ENCODE measurements around the gene MYL6B. TPM values are rescaled to one million over a fixed set of nuclear protein-coding genes. Genes with fewer than 3 reads are reported as not detected.

Gene MYL6B
- total RNA-seq, 2 experiments from 2014 or later, result 56.6 to 77.6 TPM

DNA sequence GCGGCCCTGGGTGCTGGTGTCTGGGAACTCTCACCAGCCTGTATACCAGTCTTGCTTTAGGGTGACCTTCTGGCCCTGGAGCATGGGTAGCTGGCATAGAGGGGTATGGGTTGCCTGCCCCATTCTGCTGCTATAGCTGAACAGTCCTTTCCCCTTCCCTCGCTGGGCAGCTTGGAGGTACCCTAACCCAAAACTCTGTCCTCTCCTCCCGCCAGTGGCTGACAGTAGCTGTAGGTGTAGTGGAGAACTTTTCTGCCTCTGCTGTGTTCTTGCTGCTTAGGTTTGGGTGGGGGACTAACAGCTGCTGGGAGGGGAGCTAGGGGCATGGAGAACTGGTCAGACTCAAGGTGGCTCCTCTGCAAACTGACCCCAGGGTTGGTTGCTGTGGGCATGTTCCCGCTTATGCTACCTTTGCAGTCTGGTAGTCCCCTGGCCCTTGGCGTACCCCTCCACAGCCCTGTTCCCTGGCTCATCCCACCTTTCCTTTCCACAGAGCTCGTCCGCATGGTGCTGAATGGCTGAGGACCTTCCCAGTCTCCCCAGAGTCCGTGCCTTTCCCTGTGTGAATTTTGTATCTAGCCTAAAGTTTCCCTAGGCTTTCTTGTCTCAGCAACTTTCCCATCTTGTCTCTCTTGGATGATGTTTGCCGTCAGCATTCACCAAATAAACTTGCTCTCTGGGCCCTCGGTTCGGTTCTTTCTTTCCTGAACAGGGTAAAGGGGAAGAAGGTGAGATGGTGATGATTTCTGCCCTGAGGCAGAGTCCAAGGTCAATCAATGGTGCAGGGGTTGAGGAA lies 8.7 kb downstream of the MYL6B start:
- no TSS peak for BruUV-seq (replicated peaks)
- intact Hi-C loops (cut with micrococcal nuclease; ENCODE audit: unreplicated experiment), result no loop called here
- Histone ChIP-seq H3K79me2 (ENCODE audit: insufficient read depth, low read depth, low read length) (peaks cover 30% of the 10 kb centered on the region), H3K36me3 (ENCODE audit: insufficient read depth, low read length) (peaks cover 75% of the 10 kb centered on the region), H3K4me3 (ENCODE audit: low read depth, low read length, poor library complexity, severe bottlenecking) (peak overlapping the region; percentile 98), H3K9me2 (ENCODE audit: insufficient read depth, low read length) (no peaks in the 10 kb centered on the region), H3K9me3 (ENCODE audit: low read length) (no peaks in the 10 kb centered on the region), H2AFZ (ENCODE audit: low read length) (no peak overlapping the region), H4K20me1 (ENCODE audit: insufficient read depth, low read length) (peaks cover 9% of the 10 kb centered on the region; the same call in 1 of the 2 replicates), H3K4me2 (ENCODE audit: low read length) (peak overlapping the region; percentile 98), H3K27ac (ENCODE audit: low read depth, low read length, poor library complexity, severe bottlenecking) (peak overlapping the region; percentile 68), H3K4me1 (ENCODE audit: insufficient read depth, low read length, poor library complexity, severe bottlenecking) (peaks cover 32% of the 10 kb centered on the region)
- POLR2A ChIA-PET, result interaction anchor here (0.8 to 1.9 kb wide), 4 partner anchors 15 to 44 kb away, joined by 3 to 4 read pairs (median 3); no protein-coding TSS in a partner anchor
- DNase-seq (ENCODE audit: low spot score), result no peak
- TF ChIP-seq, protein P1, sequence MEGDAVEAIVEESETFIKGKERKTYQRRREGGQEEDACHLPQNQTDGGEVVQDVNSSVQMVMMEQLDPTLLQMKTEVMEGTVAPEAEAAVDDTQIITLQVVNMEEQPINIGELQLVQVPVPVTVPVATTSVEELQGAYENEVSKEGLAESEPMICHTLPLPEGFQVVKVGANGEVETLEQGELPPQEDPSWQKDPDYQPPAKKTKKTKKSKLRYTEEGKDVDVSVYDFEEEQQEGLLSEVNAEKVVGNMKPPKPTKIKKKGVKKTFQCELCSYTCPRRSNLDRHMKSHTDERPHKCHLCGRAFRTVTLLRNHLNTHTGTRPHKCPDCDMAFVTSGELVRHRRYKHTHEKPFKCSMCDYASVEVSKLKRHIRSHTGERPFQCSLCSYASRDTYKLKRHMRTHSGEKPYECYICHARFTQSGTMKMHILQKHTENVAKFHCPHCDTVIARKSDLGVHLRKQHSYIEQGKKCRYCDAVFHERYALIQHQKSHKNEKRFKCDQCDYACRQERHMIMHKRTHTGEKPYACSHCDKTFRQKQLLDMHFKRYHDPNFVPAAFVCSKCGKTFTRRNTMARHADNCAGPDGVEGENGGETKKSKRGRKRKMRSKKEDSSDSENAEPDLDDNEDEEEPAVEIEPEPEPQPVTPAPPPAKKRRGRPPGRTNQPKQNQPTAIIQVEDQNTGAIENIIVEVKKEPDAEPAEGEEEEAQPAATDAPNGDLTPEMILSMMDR (conservative IDR thresholded peaks at IDR 0.05; ENCODE audit: low read length), result no peak
- no peak for TF ChIP-seq EZH2phosphoT487 (IDR thresholded peaks at IDR 0.05; ENCODE audit: borderline replicate concordance, low read depth, low read length)
- CTCF ChIA-PET (ENCODE audit: unreplicated experiment), result interaction anchor here (0.7 to 1.1 kb wide), 2 partner anchors 29 to 43 kb away, joined by 4 to 5 read pairs; partner anchors contain the start of gene ZC3H10

DNA sequence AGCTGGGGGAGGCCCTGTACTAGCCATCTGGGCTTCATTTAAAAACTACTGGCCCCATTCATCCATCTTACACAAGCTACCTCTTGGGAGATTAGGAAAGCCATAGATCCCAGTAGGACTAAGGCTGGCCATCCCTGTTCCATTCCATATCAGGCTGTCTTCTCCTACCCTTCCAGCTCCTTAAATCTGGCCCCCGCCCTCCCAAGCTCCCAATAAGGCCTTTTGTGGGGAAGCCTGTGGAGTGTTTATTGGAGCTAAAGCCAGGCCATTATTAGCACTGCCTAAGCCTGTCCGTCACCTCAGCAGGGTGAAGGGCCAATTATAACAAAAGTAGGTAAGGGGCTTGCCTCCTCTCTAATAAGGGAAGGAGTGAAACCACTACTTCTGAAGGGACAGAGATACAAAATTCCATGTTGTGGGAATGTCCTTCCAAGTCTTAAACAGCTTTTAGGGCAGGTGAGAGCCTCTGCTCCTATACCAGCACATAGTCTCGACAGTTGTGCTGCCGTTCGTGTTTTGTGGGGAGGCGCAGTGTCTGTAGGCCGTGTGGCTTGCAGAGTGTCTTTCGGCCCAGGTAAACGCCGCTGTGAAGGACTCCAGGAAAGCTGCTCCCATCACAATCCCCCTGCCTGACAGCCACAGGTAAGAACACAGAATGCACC lies 9.4 kb downstream of the MYL6B start:
- no peak overlapping the region for H2AFZ ChIP-seq (ENCODE audit: low read length)
- no peaks in the 10 kb centered on the region for H3K9me2 ChIP-seq (ENCODE audit: insufficient read depth, low read length)
- peaks cover 81% of the 10 kb centered on the region for H3K36me3 ChIP-seq (ENCODE audit: insufficient read depth, low read length)
- ChIA-PET POLR2A (interaction anchor here (1.3 to 1.9 kb wide), 2 partner anchors 27 to 45 kb away, joined by 3 to 4 read pairs; no protein-coding TSS in a partner anchor), CTCF (ENCODE audit: unreplicated experiment) (interaction anchor here (1.1 kb wide), 1 partner anchor 28 kb away, joined by 5 read pairs; no protein-coding TSS in a partner anchor)
- intact Hi-C loops (cut with micrococcal nuclease; ENCODE audit: unreplicated experiment), result no loop called here
- H3K4me3 ChIP-seq (ENCODE audit: low read depth, low read length, poor library complexity, severe bottlenecking), result no peak overlapping the region
- H3K79me2 ChIP-seq (ENCODE audit: insufficient read depth, low read depth, low read length), result peaks cover 29% of the 10 kb centered on the region
- no peak for DNase-seq (ENCODE audit: low spot score)
- no peak overlapping the region for H3K27ac ChIP-seq (ENCODE audit: low read depth, low read length, poor library complexity, severe bottlenecking)
- no TSS peak for BruUV-seq (replicated peaks)
- no peaks in the 10 kb centered on the region for H3K9me3 ChIP-seq (ENCODE audit: low read length)
- TF ChIP-seq EZH2phosphoT487 (IDR thresholded peaks at IDR 0.05; ENCODE audit: borderline replicate concordance, low read depth, low read length), result no peak
- TF ChIP-seq, protein P1 (conservative IDR thresholded peaks at IDR 0.05; ENCODE audit: low read length), result no peak
- no peak overlapping the region for H3K4me2 ChIP-seq (ENCODE audit: low read length)
- peaks cover 28% of the 10 kb centered on the region for H3K4me1 ChIP-seq (ENCODE audit: insufficient read depth, low read length, poor library complexity, severe bottlenecking)
- peaks cover 9% of the 10 kb centered on the region; the same call in 1 of the 2 replicates for H4K20me1 ChIP-seq (ENCODE audit: insufficient read depth, low read length)
